ENCODE data around the gene ZNF253.

GRCh38 chr19:19849056-19849455 lies 16.6 kb upstream of the ZNF253 start:
- TF ChIP-seq POLR2A (IDR thresholded peaks at IDR 0.05) (no peak), CTCF (IDR thresholded peaks at IDR 0.05) (no peak), EP300 (IDR thresholded peaks at IDR 0.05) (no peak)

Data from ovary (tissue), 3 donors.